DND-41 (cell line): ENCODE measurements around the gene COL4A2.

ENCODE experiments used
- CTCF ChIP-seq: IDR thresholded peaks from 2 replicates; pipeline ENCODE4 v1.5.1; 2012; ENCODE audit warnings: borderline replicate concordance, low read length, moderate library complexity, mild to moderate bottlenecking; ENCODE audit not compliant: poor library complexity, severe bottlenecking; ENCODE audit errors: extremely low read depth
- EZH2 ChIP-seq: IDR thresholded peaks from 3 replicates; pipeline ENCODE4 v1.6.1; 2012; ENCODE audit warnings: borderline replicate concordance, low read depth, mild to moderate bottlenecking, moderate library complexity, low read length, inconsistent platforms; ENCODE audit not compliant: severe bottlenecking

DNA sequence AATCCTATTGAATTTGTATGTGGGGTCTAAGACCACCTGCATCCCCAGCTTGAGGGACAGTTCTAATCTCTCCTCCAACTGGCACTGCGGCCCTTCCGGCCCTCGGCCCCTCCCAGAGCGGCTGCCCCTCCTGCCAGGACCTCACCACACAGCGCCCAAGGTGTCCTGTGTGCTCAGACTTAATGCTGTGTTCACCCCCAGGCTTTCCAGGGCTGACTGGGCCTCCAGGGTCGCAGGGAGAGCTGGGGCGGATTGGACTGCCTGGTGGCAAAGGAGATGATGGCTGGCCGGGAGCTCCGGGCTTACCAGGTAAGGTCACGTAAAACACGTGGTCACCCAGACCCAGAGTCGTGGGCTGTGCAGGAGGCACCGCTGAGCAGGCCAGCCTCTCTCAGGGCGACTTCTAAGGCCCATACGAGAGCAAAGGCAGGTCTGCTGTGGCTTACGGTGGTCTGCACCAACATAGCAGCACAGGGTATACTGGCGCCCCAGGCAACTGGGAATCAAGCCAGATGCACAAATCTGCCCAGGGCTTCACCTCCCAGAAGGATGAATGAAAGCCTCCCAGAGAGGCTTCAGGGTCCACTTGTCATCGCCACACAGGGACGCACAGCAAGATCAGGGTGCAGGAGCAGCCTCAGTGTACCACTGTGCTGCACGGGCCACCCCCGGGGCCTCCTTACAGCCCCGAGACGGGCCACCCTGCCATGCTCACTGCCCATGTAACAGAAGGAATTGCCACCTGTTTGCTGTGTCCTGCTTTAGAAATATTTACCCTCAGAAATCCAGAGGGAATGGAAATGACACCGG lies 185.0 kb downstream of the COL4A2 start:
- TF ChIP-seq EZH2, result no peak
- no peak for TF ChIP-seq CTCF
